Esophagus (tissue), 2 donors: ENCODE measurements around the gene WFIKKN1. TPM values are rescaled to one million over a fixed set of nuclear protein-coding genes. Genes with fewer than 3 reads are reported as not detected.

Experiments used
- H3K27ac ChIP-seq, 2 donors: one replicate each; pipeline ENCODE4 v1.5.1; 2013; ENCODE audit warnings: low read depth in 2 of 2, mild to moderate bottlenecking in 2 of 2, inconsistent platforms in 1 of 2, low read length in 1 of 2, moderate library complexity in 1 of 2
- H3K27me3 ChIP-seq, 2 donors: one replicate each; pipeline ENCODE4 v1.6.1; 2013; ENCODE audit warnings: low read length in 2 of 2, control low read depth in 1 of 2, mild to moderate bottlenecking in 1 of 2; ENCODE audit not compliant: insufficient read depth in 2 of 2, control insufficient read depth in 1 of 2
- H3K36me3 ChIP-seq, 2 donors: one replicate each; pipeline ENCODE4 v1.6.1; 2013; ENCODE audit warnings: low read length in 1 of 2; ENCODE audit not compliant: control insufficient read depth in 2 of 2, insufficient read depth in 2 of 2
- H3K4me1 ChIP-seq, 2 donors: one replicate each; pipeline ENCODE4 v1.6.1; 2013; ENCODE audit warnings: low read length in 1 of 2; ENCODE audit not compliant: control insufficient read depth in 2 of 2, insufficient read depth in 2 of 2
- H3K4me3 ChIP-seq, 2 donors: one replicate each; pipeline ENCODE4 v1.5.1; 2013; ENCODE audit warnings: low read length in 2 of 2, mild to moderate bottlenecking in 2 of 2, low read depth in 1 of 2, moderate library complexity in 1 of 2
- H3K9me3 ChIP-seq, 2 donors: one replicate each; pipeline ENCODE4 v1.6.1; 2013; ENCODE audit warnings: mild to moderate bottlenecking in 2 of 2, low read depth in 1 of 2, low read length in 1 of 2, moderate library complexity in 1 of 2; ENCODE audit not compliant: control insufficient read depth in 2 of 2, insufficient read depth in 1 of 2
- WGBS, 2 donors: extraction: QIAGEN DNeasy Blood & Tissue Kit; methylation state at CpG; one replicate each; pipeline ENCODE4 v1.1.7; 2013; 5-methylcytosine and 5-hydroxymethylcytosine counted together
- polyA plus RNA-seq, 2 donors: library from polyadenylated mRNA; stranded (reverse); fragments of 200-250 nt; gene quantifications; one replicate each; pipeline ENCODE4 v1.2.3, GENCODE V29; 2013
- donor health status: healthy with polysubstance abuse.
- donor health status: Bipolar disorder and iron deficiency.

WFIKKN1 gene
- polyA plus RNA-seq, 2 donors = 0.11 to 1.5 TPM

GRCh38 chr16:681746-682427, 51.1 kb downstream of the WFIKKN1 start:
- 71 to 76% methylated on average over 28 of the region's 28 CpGs for WGBS, 2 donors
- no peak overlapping the region for H3K4me3 ChIP-seq
- no peaks in the 10 kb centered on the region for H3K9me3 ChIP-seq
- no peaks in the 10 kb centered on the region for H3K27me3 ChIP-seq
- peaks cover 15 to 68% of the 10 kb centered on the region in 2 donors for H3K4me1 ChIP-seq
- peaks cover 0 to 36% of the 10 kb centered on the region in 2 donors for H3K36me3 ChIP-seq
- H3K27ac ChIP-seq = peak overlapping the region in 1 of 2 donors; percentile 14

GRCh38 chr16:682493-683395, 52.0 kb downstream of the WFIKKN1 start:
- peak overlapping the region; percentile 55 to 70 for H3K4me3 ChIP-seq
- peaks cover 3 to 41% of the 10 kb centered on the region in 2 donors for H3K36me3 ChIP-seq
- no peaks in the 10 kb centered on the region for H3K9me3 ChIP-seq
- peaks cover 15 to 62% of the 10 kb centered on the region in 2 donors for H3K4me1 ChIP-seq
- peak overlapping the region; percentile 79 to 94 for H3K27ac ChIP-seq
- H3K27me3 ChIP-seq = no peaks in the 10 kb centered on the region
- WGBS, 2 donors = 70 to 74% methylated on average over 36 of the region's 36 CpGs

- Histone ChIP-seq H3K36me3 (peaks cover 4 to 41% of the 10 kb centered on the region in 2 donors), H3K27me3 (no peaks in the 10 kb centered on the region), H3K4me1 (peaks cover 15 to 56% of the 10 kb centered on the region in 2 donors), H3K9me3 (no peaks in the 10 kb centered on the region), H3K27ac (peak overlapping the region; percentile 79 to 94), H3K4me3 (peak overlapping the region; percentile 55 to 70)
- WGBS, 2 donors = 12 to 20% methylated on average over 32 to 57 of the region's 57 CpGs
These were observed 52.7 kb downstream of the WFIKKN1 start for GRCh38 chr16:683396-684070.

Other genes starting within 250 kb of the WFIKKN1 start
- 10 to 100 TPM; 30.3 to 44.3 TPM for gene PGAP6, start 249.0 kb upstream of the WFIKKN1 start, polyA plus RNA-seq
- 10 to 100 TPM; 40.3 to 41.9 TPM for gene NME4, start 233.8 kb upstream of the WFIKKN1 start, polyA plus RNA-seq
- 10 to 100 TPM; 15.0 to 24.2 TPM for gene DECR2, start 229.1 kb upstream of the WFIKKN1 start, polyA plus RNA-seq
- gene RAB11FIP3, start 205.3 kb upstream of the WFIKKN1 start, polyA plus RNA-seq = 10 to 100 TPM in 1 of 2 donors, 1 to 10 TPM in 1; 9.1 to 10.6 TPM
- 10 to 100 TPM; 28.4 to 47.6 TPM for gene CAPN15, start 103.3 kb upstream of the WFIKKN1 start, polyA plus RNA-seq
- gene PRR35, start 70.6 kb upstream of the WFIKKN1 start, polyA plus RNA-seq = under 1 TPM; 0.01 to 0.24 TPM
- gene NHLRC4, start 64.0 kb upstream of the WFIKKN1 start, polyA plus RNA-seq = under 1 TPM; 0.11 to 0.16 TPM
- gene PIGQ, start 61.0 kb upstream of the WFIKKN1 start, polyA plus RNA-seq = 10 to 100 TPM; 22.8 to 40.1 TPM
- 10 to 100 TPM; 18.1 to 42.4 TPM for gene RAB40C, start 40.9 kb upstream of the WFIKKN1 start, polyA plus RNA-seq
- gene METTL26, start 5.3 kb downstream of the WFIKKN1 start, polyA plus RNA-seq = 10 to 100 TPM; 73.2 to 94.3 TPM
- gene MCRIP2, start 10.8 kb downstream of the WFIKKN1 start, polyA plus RNA-seq = 10 to 100 TPM; 23.9 to 31.4 TPM
- gene WDR90, start 18.4 kb downstream of the WFIKKN1 start, polyA plus RNA-seq = 10 to 100 TPM; 19.5 to 45.3 TPM
- 100 to 1,000 TPM in 1 of 2 donors, 10 to 100 TPM in 1; 87.1 to 152 TPM for gene RHOT2, start 37.1 kb downstream of the WFIKKN1 start, polyA plus RNA-seq
- gene RHBDL1, start 44.7 kb downstream of the WFIKKN1 start, polyA plus RNA-seq = 1 to 10 TPM in 1 of 2 donors, under 1 TPM in 1; 0.49 to 1.7 TPM
- 10 to 100 TPM; 58.3 to 95.2 TPM for gene STUB1, start 49.4 kb downstream of the WFIKKN1 start, polyA plus RNA-seq
- 10 to 100 TPM; 41.0 to 55.4 TPM for gene JMJD8, start 53.3 kb downstream of the WFIKKN1 start, polyA plus RNA-seq
- 1 to 10 TPM; 6.0 to 6.3 TPM for gene WDR24, start 59.4 kb downstream of the WFIKKN1 start, polyA plus RNA-seq
- 10 to 100 TPM in 1 of 2 donors, 1 to 10 TPM in 1; 8.0 to 13.0 TPM for gene FBXL16, start 74.8 kb downstream of the WFIKKN1 start, polyA plus RNA-seq
- 10 to 100 TPM in 1 of 2 donors, 1 to 10 TPM in 1; 6.5 to 11.5 TPM for gene METRN, start 84.1 kb downstream of the WFIKKN1 start, polyA plus RNA-seq
- 10 to 100 TPM; 17.9 to 22.4 TPM for gene ANTKMT, start 90.2 kb downstream of the WFIKKN1 start, polyA plus RNA-seq
- under 1 TPM; 0.28 to 0.86 TPM for gene CCDC78, start 95.5 kb downstream of the WFIKKN1 start, polyA plus RNA-seq
- gene HAGHL, start 96.1 kb downstream of the WFIKKN1 start, polyA plus RNA-seq = 1 to 10 TPM; 1.6 to 3.4 TPM
- gene CIAO3, start 110.0 kb downstream of the WFIKKN1 start, polyA plus RNA-seq = 10 to 100 TPM; 21.9 to 41.2 TPM
- gene MSLN, start 129.7 kb downstream of the WFIKKN1 start, polyA plus RNA-seq = 1 to 10 TPM in 1 of 2 donors, under 1 TPM in 1; 0.87 to 3.7 TPM
- gene RPUSD1, start 157.4 kb downstream of the WFIKKN1 start, polyA plus RNA-seq = 10 to 100 TPM; 16.1 to 18.9 TPM
- gene CHTF18, start 157.6 kb downstream of the WFIKKN1 start, polyA plus RNA-seq = 10 to 100 TPM; 14.8 to 28.9 TPM
- not detected for gene GNG13, start 169.7 kb downstream of the WFIKKN1 start, polyA plus RNA-seq